Right atrium auricular region (tissue), 2 donors: ENCODE data around the gene ZNF423. TPM values are rescaled to one million over a fixed set of nuclear protein-coding genes. Genes with fewer than 3 reads are reported as not detected.

Source experiments
- DNase-seq: peaks from one replicate; pipeline ENCODE4 v3.0.0-alpha.2; 2019; ENCODE audit warnings: low spot score
- H3K27ac ChIP-seq, 2 donors: fragments of 200-600 bp; sonication (generic); 1 replicate in 1 of 2; 2 replicates in 1 of 2; pipeline ENCODE4 v1.5.1; 2016 to 2019
- H3K27me3 ChIP-seq, 2 donors: fragments of 200-600 bp; sonication (generic); one replicate each; pipeline versions ENCODE4 v1.5.1 to v1.6.0; 2017 to 2019
- H3K36me3 ChIP-seq: fragments of 200-600 bp; sonication (generic); one replicate; pipeline ENCODE4 v1.5.1; 2016
- H3K4me1 ChIP-seq, 2 donors: fragments of 200-600 bp; sonication (generic); one replicate each; pipeline versions ENCODE4 v1.5.1 to v1.6.0; 2017 to 2019
- H3K4me3 ChIP-seq, 2 donors: fragments of 200-600 bp; sonication (generic); 1 replicate in 1 of 2; 2 replicates in 1 of 2; pipeline ENCODE4 v1.5.1; 2017 to 2019; ENCODE audit warnings: mild to moderate bottlenecking in 1 of 2, moderate library complexity in 1 of 2
- H3K9me3 ChIP-seq, 2 donors: fragments of 200-600 bp; sonication (generic); one replicate each; pipeline ENCODE4 v1.5.1; 2019
- CTCF ChIP-seq, 2 donors: fragments of 200-600 bp; sonication (generic); IDR thresholded peaks; one replicate each; pipeline ENCODE4 v1.5.1; 2019; ENCODE audit warnings: antibody characterized with exemption in 2 of 2
- total RNA-seq, 2 donors: library from RNA; depleted of rRNA; stranded (reverse); fragments of >200 nt; gene quantifications; one replicate each; pipeline ENCODE4 v1.1.0, GENCODE V29; 2016

Gene ZNF423
- total RNA-seq, 2 donors from 2014 or later = 8.5 to 10.7 TPM

- H3K4me1 ChIP-seq = no peaks in the 10 kb centered on the region
- H3K4me3 ChIP-seq = no peak overlapping the region
- H3K27me3 ChIP-seq = no peaks in the 10 kb centered on the region
- H3K9me3 ChIP-seq = no peaks in the 10 kb centered on the region
- no peak for DNase-seq
- TF ChIP-seq CTCF (IDR thresholded peaks at IDR 0.05) = no peak
- H3K36me3 ChIP-seq = no peaks in the 10 kb centered on the region
- no peak overlapping the region for H3K27ac ChIP-seq
Observed at GRCh38 chr16:49899991-49900695, 44.2 kb upstream of the ZNF423 start.

- H3K9me3 ChIP-seq = no peaks in the 10 kb centered on the region
- H3K27ac ChIP-seq = no peak overlapping the region
- DNase-seq = no peak
- TF ChIP-seq CTCF (IDR thresholded peaks at IDR 0.05) = no peak
- H3K4me1 ChIP-seq = no peaks in the 10 kb centered on the region
- H3K4me3 ChIP-seq = no peak overlapping the region
- H3K36me3 ChIP-seq = no peaks in the 10 kb centered on the region
- H3K27me3 ChIP-seq = no peaks in the 10 kb centered on the region
Observed at GRCh38 chr16:49896447-49896964, 40.6 kb upstream of the ZNF423 start.

- Histone ChIP-seq H3K27me3 (no peaks in the 10 kb centered on the region), H3K27ac (no peak overlapping the region), H3K36me3 (no peaks in the 10 kb centered on the region), H3K4me3 (no peak overlapping the region), H3K9me3 (no peaks in the 10 kb centered on the region), H3K4me1 (no peaks in the 10 kb centered on the region)
- peak in 1 of 2 donors; percentile 23 for TF ChIP-seq CTCF (IDR thresholded peaks at IDR 0.05)
- no peak for DNase-seq
Observed at GRCh38 chr16:49890876-49891275, 35.0 kb upstream of the ZNF423 start.

- Histone ChIP-seq H3K36me3 (no peaks in the 10 kb centered on the region), H3K4me3 (no peak overlapping the region), H3K27ac (no peak overlapping the region), H3K9me3 (no peaks in the 10 kb centered on the region), H3K4me1 (no peaks in the 10 kb centered on the region), H3K27me3 (no peaks in the 10 kb centered on the region)
- no peak for DNase-seq
- no peak for TF ChIP-seq CTCF (IDR thresholded peaks at IDR 0.05)
Observed at GRCh38 chr16:49889725-49890397, 33.9 kb upstream of the ZNF423 start.

GRCh38 chr16:49886554-49887094, 30.7 kb upstream of the ZNF423 start:
- Histone ChIP-seq H3K4me1 (no peaks in the 10 kb centered on the region), H3K4me3 (no peak overlapping the region), H3K9me3 (no peaks in the 10 kb centered on the region), H3K27ac (no peak overlapping the region), H3K36me3 (no peaks in the 10 kb centered on the region), H3K27me3 (no peaks in the 10 kb centered on the region)
- TF ChIP-seq CTCF (IDR thresholded peaks at IDR 0.05) = no peak
- DNase-seq = no peak
